Measurements from ENCODE around the gene KIAA0825.

DNA sequence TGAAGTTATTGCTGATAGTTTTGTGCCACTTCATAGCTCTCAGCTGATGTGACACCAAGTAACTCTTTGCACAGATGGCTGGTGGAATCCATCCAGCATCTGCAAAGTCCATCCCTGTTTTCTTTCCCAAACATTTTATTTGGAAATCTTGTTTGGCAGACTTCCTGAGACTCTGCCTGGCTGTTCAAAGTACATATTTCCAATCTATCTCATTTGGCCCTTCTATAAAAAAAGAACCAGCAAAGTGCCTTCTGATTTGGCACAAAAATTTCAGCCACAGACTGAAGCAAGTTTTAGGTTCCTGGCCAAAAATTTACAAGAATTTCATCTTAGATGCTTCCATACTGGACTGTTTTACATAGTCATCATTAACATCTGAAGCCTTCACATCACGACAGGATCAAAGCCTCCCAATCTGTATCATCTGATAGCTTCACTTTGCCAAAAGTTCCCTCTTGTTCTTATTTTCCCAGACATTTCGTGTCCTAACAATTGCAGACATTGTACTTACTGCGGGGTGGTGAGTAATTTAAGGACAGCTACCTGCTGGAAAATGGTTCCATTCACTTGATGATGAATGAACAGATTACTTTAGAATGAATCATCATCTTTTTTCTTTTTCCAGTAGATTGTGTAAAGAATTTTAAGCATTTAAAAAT is 377.3 kb downstream of the KIAA0825 start:
- TF ChIP-seq CTCF (conservative IDR thresholded peaks at IDR 0.05; ENCODE audit: low read depth, low read length) (no peak), EZH2phosphoT487 (IDR thresholded peaks at IDR 0.05; ENCODE audit: borderline replicate concordance, low read length) (no peak)

Data from PC-3 (cell line).